Activated B cell treated with CpG ODN at 0.5 μM for 24 hours (primary cell): ENCODE measurements around the gene EFNA4. TPM values are rescaled to one million over a fixed set of nuclear protein-coding genes. Genes with fewer than 3 reads are reported as not detected.

Experiments used
- ATAC-seq: fragments of 200-7000 bp; cut with Tn5 transposase; one replicate; pipeline ENCODE4 v1.10.0; 2021; ENCODE audit warnings: low read depth, mild to moderate bottlenecking, moderate library complexity
- CTCF ChIA-PET: fragments of 350-600 bp; sonication (Branson Sonifier 250); formaldehyde crosslinking; loops from one replicate; lab custom pipeline; 2021; ENCODE audit warnings: antibody characterized with exemption; lab: Charles Lee
- POLR2A ChIA-PET: fragments of 350-600 bp; sonication (Branson Sonifier 250); formaldehyde crosslinking; loops from one replicate; lab custom pipeline; 2021; ENCODE audit warnings: antibody characterized with exemption; lab: Charles Lee
- DNase-seq: peaks from one replicate; pipeline ENCODE4 v3.0.0; 2022
- H3K27ac Mint-ChIP-seq: one replicate; pipeline ENCODE4 v1.8.0; 2020; ENCODE audit warnings: mixed read lengths
- H3K27me3 Mint-ChIP-seq: one replicate; pipeline ENCODE4 v1.8.0; 2021; ENCODE audit warnings: mixed read lengths
- H3K36me3 Mint-ChIP-seq: one replicate; pipeline ENCODE4 v1.8.0; 2021; ENCODE audit warnings: low read depth, mixed read lengths
- H3K4me1 Mint-ChIP-seq: one replicate; pipeline ENCODE4 v1.8.0; 2021; ENCODE audit warnings: mixed read lengths
- H3K4me3 Mint-ChIP-seq: one replicate; pipeline ENCODE4 v1.8.0; 2020; ENCODE audit warnings: mild to moderate bottlenecking, mixed read lengths
- H3K9me3 Mint-ChIP-seq: one replicate; pipeline ENCODE4 v1.8.0; 2020; ENCODE audit warnings: mixed read lengths
- CTCF ChIP-seq: fragments of 200-600 bp; IDR thresholded peaks from one replicate; pipeline ENCODE4 v1.8.0; 2022; ENCODE audit warnings: antibody characterized with exemption, mild to moderate bottlenecking
- intact Hi-C: fragments of 100-400 bp; cut with micrococcal nuclease; formaldehyde crosslinking; loops from one replicate; pipeline ENCODE4 v1.15.1; 2024
- total RNA-seq: library from RNA; stranded (reverse); gene quantifications from 2 replicates; pipeline ENCODE4 v1.2.3, GENCODE V29; 2022

Gene EFNA4
- 7.8 and 9.5 TPM in 2 replicates for total RNA-seq

GRCh38 chr1:155063550-155064110 is at the start of gene EFNA4:
TSS of gene EFNA4 (plus strand) at chr1:155063740. CDS start at chr1:155063824, 84 bp downstream.
- TF ChIP-seq CTCF, result no peak
- Mint-ChIP-seq H3K9me3 (no peaks in the 10 kb centered on the region), H3K27ac (peak within 1 kb of the TSS; percentile 67), H3K4me3 (peak within 1 kb of the TSS; percentile 83), H3K36me3 (peaks cover 15% of the 10 kb centered on the region), H3K4me1 (peaks cover 50% of the 10 kb centered on the region), H3K27me3 (no peaks in the 10 kb centered on the region)
- ChIA-PET POLR2A (interaction anchor here (1.0 to 4.4 kb wide), 8 partner anchors 9 to 127 kb away, joined by 3 to 54 read pairs (median 4); partner anchors contain the start of gene PMVK), CTCF (interaction anchor here (1.1 to 9.2 kb wide), 6 partner anchors 12 to 104 kb away, joined by 3 to 101 read pairs (median 21); partner anchors contain the start of gene ADAM15)
- intact Hi-C loops, result loop anchor here (1.0 to 5.0 kb wide), 6 partner anchors 8 to 736 kb away; partner anchors contain the start of genes ADAR, ATP8B2 and ZBTB7B
- peak; percentile 73 for DNase-seq
- ATAC-seq, result peak; percentile 83

- Mint-ChIP-seq H3K4me3 (no peak overlapping the region), H3K9me3 (no peaks in the 10 kb centered on the region), H3K27ac (peak overlapping the region; percentile 88), H3K27me3 (no peaks in the 10 kb centered on the region), H3K4me1 (peaks cover 86% of the 10 kb centered on the region), H3K36me3 (peaks cover 15% of the 10 kb centered on the region)
- intact Hi-C loops, result no loop called here
- ChIA-PET CTCF (interaction anchor here (1.3 to 3.7 kb wide), 5 partner anchors 16 to 78 kb away, joined by 3 to 35 read pairs (median 5); partner anchors contain the start of genes FLAD1, PMVK and PYGO2), POLR2A (interaction anchor here (1.1 to 6.3 kb wide), 9 partner anchors 9 to 79 kb away, joined by 3 to 85 read pairs (median 12); partner anchors contain the start of genes LENEP, PBXIP1, PMVK and PYGO2)
- TF ChIP-seq CTCF, result no peak
- ATAC-seq, result no peak
- no peak for DNase-seq
Observed at GRCh38 chr1:155014709-155015508, 48.6 kb upstream of the EFNA4 start.

- peak overlapping the region; percentile 88 for H3K27ac Mint-ChIP-seq
- DNase-seq (no peak), ATAC-seq (no peak)
- CTCF ChIA-PET, result interaction anchor here (0.6 to 3.7 kb wide), 12 partner anchors 14 to 909 kb away, joined by 3 to 35 read pairs (median 10); partner anchors contain the start of genes FLAD1, LENEP, PBXIP1 and PMVK
- H3K4me1 Mint-ChIP-seq, result peaks cover 81% of the 10 kb centered on the region
- intact Hi-C loops, result loop anchor here (2.0 kb wide), 3 partner anchors 33 to 45 kb away; partner anchors contain the start of gene FLAD1
- no peak overlapping the region for H3K4me3 Mint-ChIP-seq
- POLR2A ChIA-PET, result interaction anchor here (1.1 to 6.3 kb wide), 13 partner anchors 9 to 79 kb away, joined by 3 to 85 read pairs (median 12); partner anchors contain the start of genes ADAM15, CKS1B, FLAD1 and LENEP
- H3K27me3 Mint-ChIP-seq, result no peaks in the 10 kb centered on the region
- H3K36me3 Mint-ChIP-seq, result peaks cover 14% of the 10 kb centered on the region
- no peak for TF ChIP-seq CTCF
- H3K9me3 Mint-ChIP-seq, result no peaks in the 10 kb centered on the region
Observed at GRCh38 chr1:155015527-155016230, 47.9 kb upstream of the EFNA4 start.

GRCh38 chr1:155016231-155016831 is 47.2 kb upstream of the EFNA4 start:
- Mint-ChIP-seq H3K27me3 (no peaks in the 10 kb centered on the region), H3K4me1 (peaks cover 76% of the 10 kb centered on the region), H3K27ac (peak overlapping the region; percentile 88), H3K36me3 (peaks cover 11% of the 10 kb centered on the region), H3K4me3 (peak overlapping the region; percentile 24), H3K9me3 (no peaks in the 10 kb centered on the region)
- ChIA-PET CTCF (interaction anchor here (0.7 to 3.7 kb wide), 18 partner anchors 10 to 456 kb away, joined by 3 to 35 read pairs (median 11); partner anchors contain the start of genes FLAD1, KRTCAP2, LENEP and PBXIP1), POLR2A (interaction anchor here (1.1 to 6.3 kb wide), 21 partner anchors 8 to 457 kb away, joined by 3 to 85 read pairs (median 11); partner anchors contain the start of genes ADAM15, CKS1B, FLAD1 and LENEP)
- peak; percentile 42 for DNase-seq
- peak; percentile 18 for ATAC-seq
- intact Hi-C loops, result loop anchor here (2.0 kb wide), 3 partner anchors 34 to 44 kb away; partner anchors contain the start of gene FLAD1
- TF ChIP-seq CTCF, result no peak
